Nephron (organoid): Measurements from ENCODE around the gene COA6.
"Not testable (repeated sequence)": the region's sequence is repeated elsewhere in the genome, so short reads cannot be mapped to it uniquely, and the experiment has no call there.

ENCODE experiments used
- H3K27ac Mint-ChIP-seq, 3 experiments: 2 replicates each; pipeline ENCODE4 v1.8.0; 2020; ENCODE audit warnings: mixed read lengths in 3 of 3, mild to moderate bottlenecking in 2 of 3, moderate library complexity in 1 of 3
- H3K27me3 Mint-ChIP-seq: 2 replicates; pipeline ENCODE4 v1.8.0; 2021; ENCODE audit warnings: low read depth, mild to moderate bottlenecking, moderate library complexity, mixed read lengths
- H3K36me3 Mint-ChIP-seq: 2 replicates; pipeline ENCODE4 v1.8.0; 2020; ENCODE audit warnings: low read depth, mixed read lengths
- H3K4me1 Mint-ChIP-seq: 2 replicates; pipeline ENCODE4 v1.8.0; 2020; ENCODE audit warnings: mixed read lengths
- H3K4me3 Mint-ChIP-seq, 3 experiments: 2 replicates each; pipeline ENCODE4 v1.8.0; 2020; ENCODE audit warnings: mild to moderate bottlenecking in 3 of 3, mixed read lengths in 3 of 3, moderate library complexity in 2 of 3
- H3K9me3 Mint-ChIP-seq: 2 replicates; pipeline ENCODE4 v1.8.0; 2020; ENCODE audit warnings: mixed read lengths
- CTCF ChIP-seq, 3 experiments: fragments of 200-600 bp; sonication (generic); IDR thresholded peaks; one replicate each; pipeline ENCODE4 v1.5.0; 2021; ENCODE audit warnings: antibody characterized with exemption in 3 of 3; ENCODE audit not compliant: unreplicated experiment in 3 of 3

COA6 gene

GRCh38 chr1:234345237-234345636, 28.0 kb upstream of the COA6 start:
- TF ChIP-seq CTCF (IDR thresholded peaks at IDR 0.05; ENCODE audit: unreplicated experiment in 3 of 3): no peak
- Mint-ChIP-seq H3K36me3 (no peaks in the 10 kb centered on the region), H3K4me3 (no peak overlapping the region), H3K27me3 (no peaks in the 10 kb centered on the region), H3K9me3 (peaks cover 16% of the 10 kb centered on the region), H3K4me1 (no peaks in the 10 kb centered on the region), H3K27ac (no peak overlapping the region)

GRCh38 chr1:234348964-234349363, 24.3 kb upstream of the COA6 start:
- no peak for TF ChIP-seq CTCF (IDR thresholded peaks at IDR 0.05; ENCODE audit: unreplicated experiment in 3 of 3)
- Mint-ChIP-seq H3K27me3 (no peaks in the 10 kb centered on the region), H3K4me3 (no peak overlapping the region), H3K36me3 (no peaks in the 10 kb centered on the region), H3K4me1 (no peaks in the 10 kb centered on the region), H3K27ac (no peak overlapping the region), H3K9me3 (peaks cover 7% of the 10 kb centered on the region)

- Mint-ChIP-seq H3K36me3 (no peaks in the 10 kb centered on the region), H3K9me3 (no peaks in the 10 kb centered on the region), H3K27me3 (no peaks in the 10 kb centered on the region), H3K4me1 (no peaks in the 10 kb centered on the region), H3K4me3 (no peak overlapping the region), H3K27ac (no peak overlapping the region)
- no peak for TF ChIP-seq CTCF (IDR thresholded peaks at IDR 0.05; ENCODE audit: unreplicated experiment in 3 of 3)
Observed at GRCh38 chr1:234355782-234356510, 17.3 kb upstream of the COA6 start.

DNA sequence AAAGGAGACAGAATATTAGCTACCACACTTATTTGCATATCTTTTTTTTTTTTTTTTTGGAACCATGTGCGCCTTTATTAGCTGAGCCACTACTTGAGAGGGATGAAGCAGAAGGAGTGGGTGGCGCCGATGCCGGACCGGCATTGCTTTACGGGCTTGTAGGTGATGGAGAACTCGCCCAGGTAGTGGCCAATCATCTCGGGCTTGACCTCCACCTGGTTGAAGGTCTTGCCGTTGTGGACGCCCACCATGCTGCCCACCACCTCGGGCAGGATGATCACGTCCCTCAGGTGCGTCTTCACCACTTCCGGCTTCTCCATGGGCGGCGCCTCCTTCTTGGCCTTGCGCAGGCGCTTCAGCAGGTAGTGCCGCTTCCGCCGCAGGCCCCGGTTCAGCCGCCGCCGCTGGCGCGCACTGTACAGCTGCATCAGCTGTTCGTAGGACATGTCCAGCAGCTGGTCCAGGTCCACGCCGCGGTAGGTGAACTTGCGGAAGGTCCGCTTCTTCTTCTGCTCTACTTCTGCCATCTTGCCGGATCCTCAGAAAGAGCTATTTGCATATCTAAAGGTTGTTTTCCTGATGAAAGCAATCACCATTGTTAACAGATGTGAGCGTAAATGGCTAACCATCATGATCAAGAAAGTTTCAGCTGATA, 16.5 kb upstream of the COA6 start:
- H3K4me1 Mint-ChIP-seq, H3K4me3 Mint-ChIP-seq, H3K27me3 Mint-ChIP-seq, H3K9me3 Mint-ChIP-seq, H3K27ac Mint-ChIP-seq, H3K36me3 Mint-ChIP-seq: not testable (repeated sequence)

GRCh38 chr1:234357831-234358230, 15.4 kb upstream of the COA6 start:
- Mint-ChIP-seq H3K36me3 (no peaks in the 10 kb centered on the region), H3K4me1 (no peaks in the 10 kb centered on the region), H3K27me3 (no peaks in the 10 kb centered on the region), H3K9me3 (no peaks in the 10 kb centered on the region), H3K27ac (no peak overlapping the region), H3K4me3 (no peak overlapping the region)
- no peak for TF ChIP-seq CTCF (IDR thresholded peaks at IDR 0.05; ENCODE audit: unreplicated experiment in 3 of 3)

GRCh38 chr1:234361102-234361603, 12.1 kb upstream of the COA6 start:
- Mint-ChIP-seq H3K36me3 (no peaks in the 10 kb centered on the region), H3K27me3 (peaks cover 6% of the 10 kb centered on the region), H3K27ac (no peak overlapping the region), H3K4me3 (no peak overlapping the region), H3K4me1 (no peaks in the 10 kb centered on the region), H3K9me3 (no peaks in the 10 kb centered on the region)
- TF ChIP-seq CTCF (IDR thresholded peaks at IDR 0.05; ENCODE audit: unreplicated experiment in 3 of 3): no peak
